Globus pallidus (tissue), 1 donor: ENCODE measurements around the gene SCGB1C2.
"Not testable (repeated sequence)": the region's sequence is repeated elsewhere in the genome, so short reads cannot be mapped to it uniquely, and the experiment has no call there.

ENCODE experiments used
- DNase-seq: peaks from one replicate; pipeline ENCODE4 v3.0.0-alpha.2; 2015; ENCODE audit warnings: low spot score

SCGB1C2 gene

GRCh38 chr17:137166-137807 lies at the start of gene SCGB1C2:
Gene SCGB1C2, plus strand, starts transcription at chr17:137569. Its CDS starts 22 bp downstream, at chr17:137591.
- not testable (repeated sequence) for DNase-seq

GRCh38 chr17:113111-113510 lies 24.3 kb upstream of the SCGB1C2 start:
- not testable (repeated sequence) for DNase-seq

GRCh38 chr17:118339-118917 lies 18.9 kb upstream of the SCGB1C2 start:
- not testable (repeated sequence) for DNase-seq

- DNase-seq = not testable (repeated sequence)
Measured at GRCh38 chr17:133932-134331, 3.4 kb upstream of the SCGB1C2 start.

GRCh38 chr17:134332-134785 lies 3.0 kb upstream of the SCGB1C2 start:
- DNase-seq = not testable (repeated sequence)

GRCh38 chr17:135022-135421 lies 2.3 kb upstream of the SCGB1C2 start:
- DNase-seq = not testable (repeated sequence)

- not testable (repeated sequence) for DNase-seq
Measured at GRCh38 chr17:135895-136294, 1.5 kb upstream of the SCGB1C2 start.

GRCh38 chr17:136531-136930 lies 838 bp upstream of the SCGB1C2 start:
- not testable (repeated sequence) for DNase-seq

GRCh38 chr17:139401-140205 lies 2.2 kb downstream of the SCGB1C2 start:
- not testable (repeated sequence) for DNase-seq

- no peak for DNase-seq
Measured at GRCh38 chr17:142102-142661, 4.8 kb downstream of the SCGB1C2 start.

- DNase-seq = no peak
Measured at GRCh38 chr17:142876-143784, 5.8 kb downstream of the SCGB1C2 start.

- peak; percentile 54 for DNase-seq
Measured at GRCh38 chr17:143785-144281, 6.5 kb downstream of the SCGB1C2 start.

- DNase-seq = no peak
Measured at GRCh38 chr17:144936-145670, 7.7 kb downstream of the SCGB1C2 start.

GRCh38 chr17:145671-146541 lies 8.5 kb downstream of the SCGB1C2 start:
- DNase-seq = no peak

GRCh38 chr17:146546-146945 lies 9.2 kb downstream of the SCGB1C2 start:
- no peak for DNase-seq

GRCh38 chr17:146983-147761 lies 9.8 kb downstream of the SCGB1C2 start:
- no peak for DNase-seq

- DNase-seq = no peak
Measured at GRCh38 chr17:147796-148740, 10.7 kb downstream of the SCGB1C2 start.

GRCh38 chr17:148757-149156 lies 11.4 kb downstream of the SCGB1C2 start:
- DNase-seq = no peak
